Fibroblast of pulmonary artery (primary cell): ENCODE results near the gene AIRE.

ENCODE experiments used
- DNase-seq: peaks from one replicate; pipeline ENCODE4 v3.0.0-alpha.2; 2010; ENCODE audit warnings: low read depth
- H3K4me3 ChIP-seq: replicated peaks from 2 replicates; pipeline ENCODE4 v1.5.1; 2011; ENCODE audit warnings: low read depth, mild to moderate bottlenecking, control low read depth, low read length, moderate library complexity
- CTCF ChIP-seq: IDR thresholded peaks from 2 replicates; pipeline ENCODE4 v1.5.1; 2011; ENCODE audit warnings: mild to moderate bottlenecking, control low read depth, low read length, inconsistent platforms; ENCODE audit errors: missing control alignments

AIRE gene

GRCh38 chr21:44323591-44323990 is 37.9 kb downstream of the AIRE start:
- TF ChIP-seq CTCF = no peak
- no peak for DNase-seq
- H3K4me3 ChIP-seq = no peak overlapping the region

GRCh38 chr21:44324106-44324853 is 38.6 kb downstream of the AIRE start:
- no peak overlapping the region for H3K4me3 ChIP-seq
- TF ChIP-seq CTCF = no peak
- DNase-seq = no peak

- no peak for TF ChIP-seq CTCF
- DNase-seq = no peak
- no peak overlapping the region for H3K4me3 ChIP-seq
These were observed 39.1 kb downstream of the AIRE start for GRCh38 chr21:44324854-44325107.

- no peak for DNase-seq
- no peak for TF ChIP-seq CTCF
- H3K4me3 ChIP-seq = no peak overlapping the region
These were observed 40.0 kb downstream of the AIRE start for GRCh38 chr21:44325386-44326271.

GRCh38 chr21:44326272-44326647 is 40.6 kb downstream of the AIRE start:
- DNase-seq = no peak
- no peak for TF ChIP-seq CTCF
- H3K4me3 ChIP-seq = no peak overlapping the region

GRCh38 chr21:44326716-44327602 is 41.3 kb downstream of the AIRE start:
- no peak overlapping the region for H3K4me3 ChIP-seq
- no peak for TF ChIP-seq CTCF

More at GRCh38 chr21:44326716-44327602, 41.3 kb downstream of the AIRE start:
- no peak for DNase-seq
